Transverse colon (tissue), 4 donors: Measurements from ENCODE around the gene ADGRA1. TPM values are rescaled to one million over a fixed set of nuclear protein-coding genes. Genes with fewer than 3 reads are reported as not detected.

Experiments
- DNase-seq: peaks from one replicate; pipeline ENCODE4 v3.0.0-alpha.2; 2019
- H3K27ac ChIP-seq, 4 donors: fragments of 200-600 bp; sonication (generic); 2 replicates each; pipeline ENCODE4 v1.5.1; 2016 to 2018; ENCODE audit warnings: inconsistent platforms in 4 of 4
- H3K27me3 ChIP-seq: fragments of 200-600 bp; sonication (generic); 2 replicates; pipeline ENCODE4 v1.5.1; 2017; ENCODE audit warnings: inconsistent platforms
- H3K36me3 ChIP-seq, 4 donors: fragments of 200-600 bp; sonication (generic); 2 replicates each; pipeline ENCODE4 v1.5.1; 2017 to 2019; ENCODE audit warnings: inconsistent platforms in 4 of 4
- H3K4me1 ChIP-seq, 4 donors: fragments of 200-600 bp; sonication (generic); 2 replicates each; pipeline ENCODE4 v1.5.1; 2017 to 2020; ENCODE audit warnings: inconsistent platforms in 4 of 4
- H3K4me3 ChIP-seq, 4 donors: fragments of 200-600 bp; sonication (generic); 1 replicate in 1 of 4; 2 replicates in 3 of 4; pipeline versions ENCODE4 v1.5.1 to v1.6.1; 2017 to 2019; ENCODE audit warnings: inconsistent platforms in 4 of 4
- H3K9me3 ChIP-seq, 2 donors: fragments of 200-600 bp; sonication (generic); 2 replicates each; pipeline ENCODE4 v1.5.1; 2017 to 2019; ENCODE audit warnings: inconsistent platforms in 2 of 2
- CTCF ChIP-seq, 5 experiments: fragments of 200-600 bp in 3 of 5; fragments of 450-650 bp in 2 of 5; sonication (generic) in 3 of 5; IDR thresholded peaks; 1 replicate in 2 of 5; 2 replicates in 3 of 5; pipeline ENCODE4 v1.5.1; 2016 to 2017; ENCODE audit warnings: antibody characterized with exemption in 5 of 5, inconsistent platforms in 3 of 5, mild to moderate bottlenecking in 2 of 5, moderate library complexity in 1 of 5
- EP300 ChIP-seq: sonication (generic); formaldehyde crosslinking; IDR thresholded peaks from one replicate; pipeline ENCODE4 v1.6.1; 2017; ENCODE audit warnings: antibody characterized with exemption, low read depth
- POLR2A ChIP-seq: fragments of 450-650 bp; IDR thresholded peaks from one replicate; pipeline ENCODE4 v1.6.1; 2016; ENCODE audit warnings: antibody characterized with exemption, mild to moderate bottlenecking, moderate library complexity
- POLR2AphosphoS5 ChIP-seq, 3 donors: sonication (generic); formaldehyde crosslinking; IDR thresholded peaks; one replicate each; pipeline ENCODE4 v1.6.1; 2016; ENCODE audit warnings: antibody characterized with exemption in 3 of 3
- WGBS, 2 donors: methylation state at CpG; one replicate each; pipeline ENCODE4 v1.1.5; 2018; ENCODE audit warnings: low coverage in 1 of 2; 5-methylcytosine and 5-hydroxymethylcytosine counted together
- in situ Hi-C, 4 donors: fragments of 200-750 bp; cut with MboI; loops; one replicate each; pipeline versions ENCODE4 v1.15.0 to v1.15.1; 2017; ENCODE audit warnings: low sequenced_read_pairs in 3 of 4, low pct_ligation_motif_present in 1 of 4, low pct_unique_long_range_greater_than_20kb in 1 of 4
- intact Hi-C: fragments of 100-400 bp; cut with DNase I; formaldehyde crosslinking; loops from one replicate; pipeline ENCODE4 v1.15.1; 2023; ENCODE audit warnings: low total_unique reads
- total RNA-seq, 4 donors: library from RNA; depleted of rRNA; stranded (reverse); fragments of >200 nt; gene quantifications; one replicate each; pipeline ENCODE4 v1.1.0, GENCODE V29; 2016

Gene ADGRA1
- total RNA-seq, 4 donors from 2014 or later = 0.16 TPM; not detected in 3

GRCh38 chr10:133115976-133116375 is 28.3 kb downstream of the ADGRA1 start:
- Histone ChIP-seq H3K4me3 (no peak overlapping the region), H3K36me3 (no peaks in the 10 kb centered on the region), H3K9me3 (no peaks in the 10 kb centered on the region), H3K27me3 (no peaks in the 10 kb centered on the region), H3K4me1 (no peaks in the 10 kb centered on the region), H3K27ac (no peak overlapping the region)
- in situ Hi-C loops = loop anchor here in 2 of 4 donors (25.0 kb wide), 1 partner anchor 179 kb away; the partner anchor contains the start of gene CFAP46 (in 2 of the 2)
- DNase-seq = no peak
- 67% methylated on average over 17 of the region's 17 CpGs; no CpG with 5 or more reads in 1 of the 2 donors for WGBS, 2 donors
- intact Hi-C loops = no loop called here
- no peak for TF ChIP-seq EP300
- no peak for TF ChIP-seq POLR2A
- TF ChIP-seq POLR2AphosphoS5 (IDR thresholded peaks at IDR 0.05) = no peak
- TF ChIP-seq CTCF (IDR thresholded peaks at IDR 0.05) = no peak

- Histone ChIP-seq H3K4me1 (no peaks in the 10 kb centered on the region), H3K4me3 (no peak overlapping the region), H3K9me3 (no peaks in the 10 kb centered on the region), H3K27me3 (no peaks in the 10 kb centered on the region), H3K36me3 (no peaks in the 10 kb centered on the region), H3K27ac (no peak overlapping the region)
- TF ChIP-seq CTCF (IDR thresholded peaks at IDR 0.05) (no peak), POLR2A (no peak), EP300 (no peak), POLR2AphosphoS5 (IDR thresholded peaks at IDR 0.05) (no peak)
- no peak for DNase-seq
- intact Hi-C loops (no loop called here), in situ Hi-C loops (loop anchor here in 2 of 4 donors (25.0 kb wide), 1 partner anchor 179 kb away; the partner anchor contains the start of gene CFAP46 (in 2 of the 2))
- 59 to 71% methylated on average over 5 to 14 of the region's 14 CpGs for WGBS, 2 donors
These were observed 28.7 kb downstream of the ADGRA1 start for GRCh38 chr10:133116455-133116854.

GRCh38 chr10:133117036-133117687 is 29.4 kb downstream of the ADGRA1 start:
- no peak for DNase-seq
- Histone ChIP-seq H3K27ac (no peak overlapping the region), H3K27me3 (no peaks in the 10 kb centered on the region), H3K9me3 (no peaks in the 10 kb centered on the region), H3K36me3 (no peaks in the 10 kb centered on the region), H3K4me3 (no peak overlapping the region), H3K4me1 (no peaks in the 10 kb centered on the region)
- no peak for TF ChIP-seq EP300
- no peak for TF ChIP-seq CTCF (IDR thresholded peaks at IDR 0.05)
- TF ChIP-seq POLR2AphosphoS5 (IDR thresholded peaks at IDR 0.05) = no peak
- TF ChIP-seq POLR2A = no peak
- in situ Hi-C loops (loop anchor here in 2 of 4 donors (25.0 kb wide), 1 partner anchor 180 kb away; the partner anchor contains the start of gene CFAP46 (in 2 of the 2)), intact Hi-C loops (no loop called here)
- 88% methylated on average over 20 of the region's 21 CpGs; no CpG with 5 or more reads in 1 of the 2 donors for WGBS, 2 donors

GRCh38 chr10:133117688-133118071 is 30.0 kb downstream of the ADGRA1 start:
- 61% methylated on average over 8 of the region's 8 CpGs; no CpG with 5 or more reads in 1 of the 2 donors for WGBS, 2 donors
- H3K36me3 ChIP-seq = no peaks in the 10 kb centered on the region
- no peak for TF ChIP-seq CTCF (IDR thresholded peaks at IDR 0.05)
- TF ChIP-seq POLR2AphosphoS5 (IDR thresholded peaks at IDR 0.05) = no peak
- TF ChIP-seq POLR2A = no peak
- no peak for TF ChIP-seq EP300
- H3K4me1 ChIP-seq = no peaks in the 10 kb centered on the region
- in situ Hi-C loops = loop anchor here in 2 of 4 donors (25.0 kb wide), 1 partner anchor 180 kb away; the partner anchor contains the start of gene CFAP46 (in 2 of the 2)
- H3K27ac ChIP-seq = no peak overlapping the region
- H3K9me3 ChIP-seq = no peaks in the 10 kb centered on the region
- intact Hi-C loops = no loop called here
- H3K4me3 ChIP-seq = no peak overlapping the region
- no peaks in the 10 kb centered on the region for H3K27me3 ChIP-seq
- no peak for DNase-seq
